Stimulated activated CD4-positive, alpha-beta T cell treated with anti-CD3 and anti-CD28 coated beads, Interleukin-2, amount 100 ng/mL, for 4 hours (primary cell): Measurements from ENCODE around the gene PIPOX.

ENCODE experiments used
- DNase-seq: peaks from one replicate; pipeline ENCODE4 v3.0.0-alpha.2; 2020; ENCODE audit warnings: low read depth

The PIPOX gene

GRCh38 chr17:29048440-29049368 is 5.8 kb downstream of the PIPOX start:
- no peak for DNase-seq

- DNase-seq: no peak
Measured at GRCh38 chr17:29049541-29050145, 6.7 kb downstream of the PIPOX start.

GRCh38 chr17:29050176-29050575 is 7.2 kb downstream of the PIPOX start:
- DNase-seq: no peak

- no peak for DNase-seq
Measured at GRCh38 chr17:29051194-29051593, 8.3 kb downstream of the PIPOX start.

- DNase-seq: no peak
Measured at GRCh38 chr17:29051731-29052130, 8.8 kb downstream of the PIPOX start.

GRCh38 chr17:29054835-29055234 is 11.9 kb downstream of the PIPOX start:
- DNase-seq: no peak

GRCh38 chr17:29057361-29057760 is 14.4 kb downstream of the PIPOX start:
- no peak for DNase-seq

GRCh38 chr17:29058391-29058790 is 15.4 kb downstream of the PIPOX start:
- no peak for DNase-seq

- DNase-seq: no peak
Measured at GRCh38 chr17:29059281-29059680, 16.3 kb downstream of the PIPOX start.

GRCh38 chr17:29060475-29060874 is 17.5 kb downstream of the PIPOX start:
- no peak for DNase-seq

GRCh38 chr17:29061036-29061435 is 18.1 kb downstream of the PIPOX start:
- DNase-seq: no peak

GRCh38 chr17:29062215-29062614 is 19.3 kb downstream of the PIPOX start:
- no peak for DNase-seq

GRCh38 chr17:29063992-29064391 is 21.1 kb downstream of the PIPOX start:
- no peak for DNase-seq

GRCh38 chr17:29066047-29066446 is 23.1 kb downstream of the PIPOX start:
- no peak for DNase-seq

- no peak for DNase-seq
Measured at GRCh38 chr17:29066606-29067005, 23.7 kb downstream of the PIPOX start.

GRCh38 chr17:29068818-29069217 is 25.9 kb downstream of the PIPOX start:
- no peak for DNase-seq

- no peak for DNase-seq
Measured at GRCh38 chr17:29069526-29070041, 26.6 kb downstream of the PIPOX start.

GRCh38 chr17:29070308-29070707 is 27.4 kb downstream of the PIPOX start:
- DNase-seq: no peak

GRCh38 chr17:29070781-29071180 is 27.8 kb downstream of the PIPOX start:
- DNase-seq: no peak

- DNase-seq: no peak
Measured at GRCh38 chr17:29071303-29071702, 28.4 kb downstream of the PIPOX start.

- DNase-seq: no peak
Measured at GRCh38 chr17:29073045-29073444, 30.1 kb downstream of the PIPOX start.

GRCh38 chr17:29073520-29073919 is 30.6 kb downstream of the PIPOX start:
- no peak for DNase-seq

- DNase-seq: no peak
Measured at GRCh38 chr17:29074488-29074887, 31.5 kb downstream of the PIPOX start.
